ENCODE results near the gene CCSER1.

Gene CCSER1

DNA sequence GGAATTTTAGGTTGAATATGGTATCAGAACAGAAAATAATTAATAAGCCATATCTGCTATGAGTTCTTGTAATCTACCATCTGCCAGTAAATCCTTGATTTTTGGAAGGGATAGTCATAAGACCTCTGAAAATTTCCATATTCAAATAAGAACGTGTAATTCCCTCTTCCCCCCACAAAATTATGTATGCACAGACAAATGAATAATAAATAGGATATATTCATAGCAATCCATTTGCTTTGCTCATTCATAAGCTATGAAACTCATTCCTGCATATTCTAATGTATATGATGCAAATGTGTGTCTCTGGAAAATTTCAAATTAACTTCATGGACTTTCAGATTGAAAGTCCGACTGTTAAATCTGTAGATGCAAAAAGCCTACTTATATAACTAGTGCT, 1343.5 kb downstream of the CCSER1 start:
- DNase-seq: no peak
- TF ChIP-seq, protein P1, sequence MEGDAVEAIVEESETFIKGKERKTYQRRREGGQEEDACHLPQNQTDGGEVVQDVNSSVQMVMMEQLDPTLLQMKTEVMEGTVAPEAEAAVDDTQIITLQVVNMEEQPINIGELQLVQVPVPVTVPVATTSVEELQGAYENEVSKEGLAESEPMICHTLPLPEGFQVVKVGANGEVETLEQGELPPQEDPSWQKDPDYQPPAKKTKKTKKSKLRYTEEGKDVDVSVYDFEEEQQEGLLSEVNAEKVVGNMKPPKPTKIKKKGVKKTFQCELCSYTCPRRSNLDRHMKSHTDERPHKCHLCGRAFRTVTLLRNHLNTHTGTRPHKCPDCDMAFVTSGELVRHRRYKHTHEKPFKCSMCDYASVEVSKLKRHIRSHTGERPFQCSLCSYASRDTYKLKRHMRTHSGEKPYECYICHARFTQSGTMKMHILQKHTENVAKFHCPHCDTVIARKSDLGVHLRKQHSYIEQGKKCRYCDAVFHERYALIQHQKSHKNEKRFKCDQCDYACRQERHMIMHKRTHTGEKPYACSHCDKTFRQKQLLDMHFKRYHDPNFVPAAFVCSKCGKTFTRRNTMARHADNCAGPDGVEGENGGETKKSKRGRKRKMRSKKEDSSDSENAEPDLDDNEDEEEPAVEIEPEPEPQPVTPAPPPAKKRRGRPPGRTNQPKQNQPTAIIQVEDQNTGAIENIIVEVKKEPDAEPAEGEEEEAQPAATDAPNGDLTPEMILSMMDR (IDR thresholded peaks at IDR 0.05; ENCODE audit: low read depth, low read length): no peak
- Histone ChIP-seq H3K36me3 (no peaks in the 10 kb centered on the region), H3K4me3 (ENCODE audit: low read depth, low read length) (no peak overlapping the region), H3K9me3 (ENCODE audit: severe bottlenecking) (peaks cover 3% of the 10 kb centered on the region), H3K27ac (no peak overlapping the region), H3K27me3 (ENCODE audit: insufficient read depth, low read depth, severe bottlenecking) (no peaks in the 10 kb centered on the region)

GRCh38 chr4:91471280-91471679, 1344.1 kb downstream of the CCSER1 start:
- peaks cover 3% of the 10 kb centered on the region for H3K9me3 ChIP-seq (ENCODE audit: severe bottlenecking)
- TF ChIP-seq, protein P1 (IDR thresholded peaks at IDR 0.05; ENCODE audit: low read depth, low read length): no peak
- no peak overlapping the region for H3K4me3 ChIP-seq (ENCODE audit: low read depth, low read length)
- H3K27me3 ChIP-seq (ENCODE audit: insufficient read depth, low read depth, severe bottlenecking): no peaks in the 10 kb centered on the region
- H3K27ac ChIP-seq: no peak overlapping the region
- DNase-seq: peak; percentile 45
- no peaks in the 10 kb centered on the region for H3K36me3 ChIP-seq

DNA sequence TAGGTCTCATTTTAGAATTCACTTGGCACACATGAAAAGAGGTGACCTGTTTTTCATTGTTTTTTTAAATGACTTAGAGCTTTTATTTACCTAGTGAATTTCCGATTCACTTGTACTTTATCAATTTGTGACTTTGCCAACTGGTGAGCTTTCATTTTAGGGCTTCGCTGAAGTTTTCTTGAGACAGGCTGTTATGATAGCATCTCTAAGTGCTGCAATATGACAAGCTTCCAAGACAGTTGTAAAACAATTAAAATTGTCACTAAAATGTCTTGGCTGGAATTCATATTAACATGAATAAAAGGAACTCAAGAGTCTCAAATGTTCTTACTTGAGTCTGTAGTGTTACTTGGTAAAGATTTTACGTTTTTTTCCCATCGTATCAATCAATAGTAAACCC, 1344.9 kb downstream of the CCSER1 start:
- Histone ChIP-seq H3K4me3 (ENCODE audit: low read depth, low read length) (no peak overlapping the region), H3K27ac (no peak overlapping the region), H3K27me3 (ENCODE audit: insufficient read depth, low read depth, severe bottlenecking) (no peaks in the 10 kb centered on the region), H3K9me3 (ENCODE audit: severe bottlenecking) (peaks cover 3% of the 10 kb centered on the region), H3K36me3 (no peaks in the 10 kb centered on the region)
- DNase-seq: no peak
- TF ChIP-seq, protein P1 (IDR thresholded peaks at IDR 0.05; ENCODE audit: low read depth, low read length): no peak

GRCh38 chr4:91485415-91485814, 1358.2 kb downstream of the CCSER1 start:
- Histone ChIP-seq H3K4me3 (ENCODE audit: low read depth, low read length) (no peak overlapping the region), H3K36me3 (no peaks in the 10 kb centered on the region), H3K27me3 (ENCODE audit: insufficient read depth, low read depth, severe bottlenecking) (no peaks in the 10 kb centered on the region), H3K9me3 (ENCODE audit: severe bottlenecking) (no peaks in the 10 kb centered on the region), H3K27ac (no peak overlapping the region)
- TF ChIP-seq, protein P1 (IDR thresholded peaks at IDR 0.05; ENCODE audit: low read depth, low read length): no peak
- no peak for DNase-seq

- H3K27ac ChIP-seq: no peak overlapping the region
- H3K27me3 ChIP-seq (ENCODE audit: insufficient read depth, low read depth, severe bottlenecking): no peaks in the 10 kb centered on the region
- no peaks in the 10 kb centered on the region for H3K36me3 ChIP-seq
- no peak for DNase-seq
- no peak overlapping the region for H3K4me3 ChIP-seq (ENCODE audit: low read depth, low read length)
- no peaks in the 10 kb centered on the region for H3K9me3 ChIP-seq (ENCODE audit: severe bottlenecking)
- TF ChIP-seq, protein P1 (IDR thresholded peaks at IDR 0.05; ENCODE audit: low read depth, low read length): no peak
Observed at GRCh38 chr4:91488946-91489345, 1361.8 kb downstream of the CCSER1 start.

DNA sequence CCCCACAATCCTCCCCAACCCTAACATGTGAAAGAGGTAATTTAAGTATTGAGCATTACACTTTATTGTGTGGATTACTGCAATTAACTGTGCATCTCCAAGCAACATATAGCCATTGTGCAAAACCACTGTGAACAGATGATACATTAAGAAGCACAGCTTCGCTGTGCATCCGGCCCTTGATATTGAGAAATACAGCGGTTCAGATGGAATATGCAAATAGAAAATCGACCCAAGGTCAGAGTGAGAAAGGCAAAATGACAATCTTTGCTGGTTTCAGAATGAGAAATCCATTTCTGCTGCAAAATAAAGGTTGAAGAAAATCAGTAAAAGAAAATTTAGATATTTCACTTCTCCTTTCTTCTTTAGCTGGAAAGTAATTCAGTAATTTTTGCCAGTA, 1370.7 kb downstream of the CCSER1 start:
- H3K27ac ChIP-seq: no peak overlapping the region
- no peaks in the 10 kb centered on the region for H3K9me3 ChIP-seq (ENCODE audit: severe bottlenecking)
- no peak overlapping the region for H3K4me3 ChIP-seq (ENCODE audit: low read depth, low read length)
- H3K36me3 ChIP-seq: no peaks in the 10 kb centered on the region
- H3K27me3 ChIP-seq (ENCODE audit: insufficient read depth, low read depth, severe bottlenecking): no peaks in the 10 kb centered on the region
- DNase-seq: no peak
- TF ChIP-seq, protein P1 (IDR thresholded peaks at IDR 0.05; ENCODE audit: low read depth, low read length): no peak

Data from WERI-Rb-1 (cell line).